KG1 (cell line): ENCODE results near the gene GPR42.

Experiments
- DNase-seq: peaks from one replicate; lab custom pipeline; 2025; lab: John Stamatoyannopoulos, UW

Gene GPR42

DNA sequence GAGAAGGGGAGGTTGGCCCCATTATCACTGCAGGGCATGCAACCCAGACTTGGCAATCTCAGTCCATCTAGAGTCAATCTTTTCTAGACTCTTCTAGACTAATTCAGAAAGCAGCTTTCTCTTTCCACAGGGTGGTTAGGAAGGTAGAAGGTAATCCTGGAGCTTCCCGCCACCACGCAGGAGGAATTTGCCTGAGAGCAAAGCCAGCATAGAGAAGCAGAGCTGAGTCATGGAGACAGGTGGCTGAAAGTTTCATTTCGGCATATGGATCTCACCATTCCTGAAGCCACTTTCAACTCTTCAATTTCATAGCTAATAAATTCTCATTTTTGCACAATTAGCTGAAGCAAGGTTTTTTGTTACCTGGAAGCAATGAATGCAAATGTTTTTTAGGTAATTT, 48.2 kb downstream of the GPR42 start:
- no peak for DNase-seq

DNA sequence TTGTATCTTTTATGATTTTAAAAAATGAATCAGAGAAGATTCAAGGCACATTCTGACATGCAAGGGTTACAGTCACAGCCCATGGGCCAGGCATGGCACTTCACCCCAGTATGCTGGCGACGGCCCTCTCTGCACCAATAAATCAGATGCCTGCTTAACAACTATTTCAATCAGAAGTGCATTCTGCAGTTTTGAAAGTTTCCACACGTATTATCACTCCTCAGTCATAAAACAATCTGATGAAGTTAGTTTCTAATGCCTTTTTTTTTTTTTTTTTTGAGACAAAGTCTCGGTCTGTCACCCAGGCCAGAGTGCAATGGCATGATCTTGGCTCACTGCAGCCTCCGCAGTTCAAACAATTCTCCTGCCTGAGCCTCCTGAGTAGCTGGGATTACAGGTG, 48.9 kb downstream of the GPR42 start:
- DNase-seq = no peak

DNA sequence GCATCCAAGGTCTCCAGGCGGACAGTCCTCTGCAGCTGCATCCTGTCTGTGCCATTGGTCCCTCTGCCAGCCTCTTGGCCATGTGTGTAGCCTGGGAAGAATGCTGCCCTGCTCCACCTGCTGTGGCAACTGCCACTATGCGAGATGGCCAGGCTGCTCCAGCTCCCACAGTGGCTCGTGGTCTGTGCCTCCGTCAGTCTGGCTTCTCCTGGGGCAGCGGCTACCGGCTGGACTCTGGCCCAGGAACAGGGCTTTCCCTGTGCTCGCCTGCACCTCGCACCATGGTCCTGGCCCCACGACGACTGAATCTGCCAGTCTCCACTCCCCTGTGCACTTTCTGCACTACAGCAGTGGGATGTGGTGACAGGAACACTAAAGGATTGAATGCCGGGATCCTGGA, 50.5 kb downstream of the GPR42 start:
- DNase-seq = no peak
